Muscle layer of duodenum (tissue), 2 donors: Measurements from ENCODE around the gene TNIK.
A peak's percentile ranks its signal among the peaks of the same experiment; 100 is the strongest.
"Not testable (repeated sequence)": the region's sequence is repeated elsewhere in the genome, so short reads cannot be mapped to it uniquely, and the experiment has no call there.

ENCODE experiments used
- H3K27ac ChIP-seq: one replicate; pipeline ENCODE4 v1.7.0; 2013; ENCODE audit warnings: mild to moderate bottlenecking, low read length
- H3K27me3 ChIP-seq: one replicate; pipeline ENCODE4 v1.7.0; 2013; ENCODE audit warnings: low read depth, mild to moderate bottlenecking, control low read depth, low read length
- H3K36me3 ChIP-seq, 2 donors: one replicate each; pipeline ENCODE4 v1.7.0; 2013; ENCODE audit warnings: low read length in 2 of 2, control low read depth in 1 of 2, mild to moderate bottlenecking in 1 of 2; ENCODE audit not compliant: insufficient read depth in 2 of 2, control insufficient read depth in 1 of 2
- H3K4me1 ChIP-seq, 2 donors: one replicate each; pipeline ENCODE4 v1.7.0; 2013; ENCODE audit warnings: low read length in 2 of 2, mild to moderate bottlenecking in 2 of 2, control low read depth in 1 of 2, moderate library complexity in 1 of 2; ENCODE audit not compliant: insufficient read depth in 2 of 2, control insufficient read depth in 1 of 2
- H3K4me3 ChIP-seq, 2 donors: one replicate each; pipeline ENCODE4 v1.7.0; 2013; ENCODE audit warnings: low read length in 2 of 2, low read depth in 1 of 2, mild to moderate bottlenecking in 1 of 2
- H3K9me3 ChIP-seq, 2 donors: one replicate each; pipeline ENCODE4 v1.7.0; 2013; ENCODE audit warnings: low read length in 2 of 2, control low read depth in 1 of 2, mild to moderate bottlenecking in 1 of 2; ENCODE audit not compliant: control insufficient read depth in 1 of 2
- donor health status: healthy.

The TNIK gene

GRCh38 chr3:171382347-171382746 lies 77.9 kb downstream of the TNIK start:
- not testable (repeated sequence) for H3K4me3 ChIP-seq, H3K27me3 ChIP-seq, H3K27ac ChIP-seq

GRCh38 chr3:171380711-171381425 lies 79.3 kb downstream of the TNIK start:
- Histone ChIP-seq H3K27ac (no peak overlapping the region), H3K4me1 (peaks cover 0 to 47% of the 10 kb centered on the region in 2 donors), H3K27me3 (no peaks in the 10 kb centered on the region), H3K36me3 (no peaks in the 10 kb centered on the region), H3K4me3 (no peak overlapping the region), H3K9me3 (no peaks in the 10 kb centered on the region)

More at GRCh38 chr3:171382347-171382746, 77.9 kb downstream of the TNIK start:
- H3K36me3 ChIP-seq, H3K9me3 ChIP-seq: not testable (repeated sequence)
- peaks cover 0 to 43% of the 10 kb centered on the region in 2 donors for H3K4me1 ChIP-seq

- no peaks in the 10 kb centered on the region for H3K27me3 ChIP-seq
- no peak overlapping the region for H3K4me3 ChIP-seq
- H3K4me1 ChIP-seq: peaks cover 0 to 47% of the 10 kb centered on the region in 2 donors
- no peak overlapping the region for H3K27ac ChIP-seq
- H3K36me3 ChIP-seq: no peaks in the 10 kb centered on the region
- H3K9me3 ChIP-seq: no peaks in the 10 kb centered on the region
Measured at GRCh38 chr3:171379961-171380483, 80.2 kb downstream of the TNIK start.

GRCh38 chr3:171379281-171379680 lies 80.9 kb downstream of the TNIK start:
- H3K9me3 ChIP-seq: no peaks in the 10 kb centered on the region
- H3K27me3 ChIP-seq: no peaks in the 10 kb centered on the region
- H3K4me1 ChIP-seq: peaks cover under 1 to 42% of the 10 kb centered on the region in 2 donors
- H3K36me3 ChIP-seq: no peaks in the 10 kb centered on the region
- H3K4me3 ChIP-seq: no peak overlapping the region
- H3K27ac ChIP-seq: no peak overlapping the region

GRCh38 chr3:171378586-171378985 lies 81.6 kb downstream of the TNIK start:
- no peak overlapping the region for H3K4me3 ChIP-seq
- no peaks in the 10 kb centered on the region for H3K27me3 ChIP-seq
- peaks cover 6 to 35% of the 10 kb centered on the region in 2 donors for H3K4me1 ChIP-seq
- H3K36me3 ChIP-seq: no peaks in the 10 kb centered on the region
- no peak overlapping the region for H3K27ac ChIP-seq
- no peaks in the 10 kb centered on the region for H3K9me3 ChIP-seq

GRCh38 chr3:171377859-171378258 lies 82.3 kb downstream of the TNIK start:
- Histone ChIP-seq H3K9me3 (no peaks in the 10 kb centered on the region), H3K4me1 (peaks cover 6 to 28% of the 10 kb centered on the region in 2 donors), H3K36me3 (no peaks in the 10 kb centered on the region), H3K27ac (no peak overlapping the region), H3K27me3 (no peaks in the 10 kb centered on the region), H3K4me3 (no peak overlapping the region)

- Histone ChIP-seq H3K27ac (no peak overlapping the region), H3K4me3 (no peak overlapping the region), H3K4me1 (peaks cover 6 to 24% of the 10 kb centered on the region in 2 donors), H3K9me3 (no peaks in the 10 kb centered on the region), H3K27me3 (no peaks in the 10 kb centered on the region), H3K36me3 (no peaks in the 10 kb centered on the region)
Measured at GRCh38 chr3:171376596-171376947, 83.6 kb downstream of the TNIK start.

GRCh38 chr3:171375666-171376595 lies 84.3 kb downstream of the TNIK start:
- no peaks in the 10 kb centered on the region for H3K36me3 ChIP-seq
- H3K9me3 ChIP-seq: no peaks in the 10 kb centered on the region
- H3K27me3 ChIP-seq: no peaks in the 10 kb centered on the region
- peaks cover 6 to 21% of the 10 kb centered on the region in 2 donors for H3K4me1 ChIP-seq
- peak overlapping the region in 1 of 2 donors; percentile 2 for H3K4me3 ChIP-seq
- peak overlapping the region; percentile 61 for H3K27ac ChIP-seq

GRCh38 chr3:171374661-171375285 lies 85.4 kb downstream of the TNIK start:
- Histone ChIP-seq H3K36me3 (no peaks in the 10 kb centered on the region), H3K27me3 (no peaks in the 10 kb centered on the region), H3K4me3 (no peak overlapping the region), H3K9me3 (no peaks in the 10 kb centered on the region), H3K27ac (no peak overlapping the region), H3K4me1 (peaks cover 6 to 14% of the 10 kb centered on the region in 2 donors)

GRCh38 chr3:171374260-171374659 lies 85.9 kb downstream of the TNIK start:
- Histone ChIP-seq H3K36me3 (no peaks in the 10 kb centered on the region), H3K27ac (no peak overlapping the region), H3K27me3 (no peaks in the 10 kb centered on the region), H3K9me3 (no peaks in the 10 kb centered on the region), H3K4me3 (no peak overlapping the region), H3K4me1 (peaks cover 6 to 10% of the 10 kb centered on the region in 2 donors)

GRCh38 chr3:171373711-171374110 lies 86.5 kb downstream of the TNIK start:
- H3K36me3 ChIP-seq: no peaks in the 10 kb centered on the region
- H3K9me3 ChIP-seq: no peaks in the 10 kb centered on the region
- H3K27ac ChIP-seq: no peak overlapping the region
- no peak overlapping the region for H3K4me3 ChIP-seq
- peaks cover 6 to 7% of the 10 kb centered on the region in 2 donors for H3K4me1 ChIP-seq
- no peaks in the 10 kb centered on the region for H3K27me3 ChIP-seq
